Measurements from ENCODE around the gene GHDC.
"Not testable (repeated sequence)": the region's sequence is repeated elsewhere in the genome, so short reads cannot be mapped to it uniquely, and the experiment has no call there.

GHDC gene

GRCh38 chr17:42193969-42194899, at the start of gene GHDC:
Gene GHDC (minus strand): TSS chr17:42194494. CDS start chr17:42193581, 913 bp downstream.
- peak; percentile 83 to 91 (median 85) for DNase-seq

DNA sequence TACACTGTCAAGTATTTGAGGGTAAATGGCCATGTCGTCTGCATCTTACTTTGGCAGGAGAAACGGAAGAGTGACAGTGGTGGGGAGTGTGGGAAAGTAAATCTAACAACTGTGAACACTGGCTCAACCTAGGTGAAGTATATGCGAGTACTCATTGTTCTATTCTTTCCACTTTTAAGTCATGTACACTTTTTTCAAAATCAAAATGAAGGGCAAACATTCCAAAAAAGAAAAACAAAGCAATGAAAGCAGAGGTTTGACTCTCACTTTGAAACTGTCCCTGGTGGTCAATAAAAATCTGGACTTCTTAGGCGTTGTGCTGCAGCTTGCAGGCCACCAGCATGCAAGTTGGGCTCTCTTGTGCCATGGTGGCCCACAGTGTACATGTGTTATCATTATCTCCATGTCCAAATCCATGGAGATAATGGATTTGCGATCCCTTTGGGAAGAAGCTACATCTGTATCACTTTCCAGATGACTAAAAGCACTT, 49.2 kb upstream of the GHDC start:
- DNase-seq: no peak

DNA sequence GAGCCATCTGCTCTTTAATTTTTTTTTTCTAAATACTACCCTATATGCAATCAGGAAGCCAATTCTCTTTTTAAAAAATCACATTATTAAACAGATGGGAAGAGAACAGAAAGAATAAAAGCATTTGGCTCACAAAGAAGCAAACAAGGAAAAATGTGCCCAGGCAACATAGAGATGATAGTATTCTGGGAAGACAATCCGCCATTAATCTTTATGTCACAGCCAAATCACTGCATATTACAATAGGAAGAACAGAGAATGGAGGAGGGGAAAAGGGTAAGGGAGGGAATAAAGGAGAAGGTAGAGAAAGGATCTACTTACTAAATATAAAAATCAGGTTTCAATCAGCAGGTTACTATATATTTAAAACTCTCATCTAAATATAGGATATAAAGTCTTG, 47.6 kb upstream of the GHDC start:
- no peak for DNase-seq

GRCh38 chr17:42240863-42241262, 46.6 kb upstream of the GHDC start:
- not testable (repeated sequence) for DNase-seq

DNA sequence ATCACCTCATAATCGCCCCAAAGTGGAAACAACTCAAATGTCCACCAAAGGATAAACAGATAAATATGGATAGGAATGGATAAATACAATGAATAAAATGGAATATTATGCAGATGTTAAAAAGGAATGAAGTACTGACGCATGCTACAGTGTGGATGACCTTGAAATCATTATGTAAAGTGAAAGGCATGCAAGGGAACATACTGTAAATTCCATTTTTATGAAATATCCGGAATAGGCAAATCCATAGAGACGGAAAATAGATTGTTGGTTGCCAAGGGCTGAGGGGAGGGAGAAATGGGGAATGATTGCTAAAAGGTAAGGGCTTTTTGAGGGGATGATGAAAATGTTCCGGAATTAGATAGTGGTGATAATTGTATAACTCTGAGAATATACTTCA, 45.9 kb upstream of the GHDC start:
- DNase-seq: no peak

DNA sequence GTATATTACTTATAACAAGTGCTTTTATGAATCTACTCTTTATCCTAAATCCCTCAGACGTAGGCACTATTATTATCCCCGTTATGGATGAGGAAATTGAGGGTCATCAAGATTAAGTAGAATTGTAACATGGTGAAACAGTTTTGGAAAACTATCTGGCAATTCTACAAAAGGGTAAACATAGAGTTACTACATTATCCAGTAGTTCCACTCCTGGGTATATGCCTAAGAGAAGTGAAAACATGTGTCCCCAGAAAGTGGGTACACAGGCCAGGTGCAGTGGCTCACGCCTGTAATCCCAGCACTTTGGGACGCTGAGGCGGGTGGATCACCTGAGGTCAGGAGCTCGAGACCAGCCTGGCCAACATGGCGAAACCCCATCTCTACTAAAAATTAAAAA, 45.3 kb upstream of the GHDC start:
- DNase-seq: not testable (repeated sequence)

GRCh38 chr17:42236760-42237159, 42.5 kb upstream of the GHDC start:
- no peak for DNase-seq

GRCh38 chr17:42233994-42234393, 39.7 kb upstream of the GHDC start:
- DNase-seq: no peak

GRCh38 chr17:42233156-42233555, 38.9 kb upstream of the GHDC start:
- no peak for DNase-seq

DNA sequence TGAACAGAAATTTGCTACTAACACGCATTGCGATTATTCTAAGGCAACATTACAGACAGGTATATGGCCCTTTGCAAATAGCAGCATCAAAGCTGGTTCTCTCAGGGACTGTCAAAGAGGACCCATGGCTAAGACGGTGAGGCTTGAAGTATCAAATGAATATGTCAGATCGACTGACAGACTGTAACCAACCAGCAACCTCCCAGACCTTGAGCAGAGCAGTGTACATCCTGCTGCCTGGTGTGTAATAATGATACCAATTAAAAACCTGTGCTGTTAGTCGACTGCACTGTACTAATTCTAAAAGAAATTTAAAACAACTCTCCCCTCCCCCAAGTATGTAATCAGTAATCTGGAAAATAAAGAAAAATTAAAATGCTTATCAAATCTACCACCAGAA, 35.9 kb upstream of the GHDC start:
- no peak for DNase-seq

- DNase-seq: no peak
Observed at GRCh38 chr17:42227849-42228700, 33.8 kb upstream of the GHDC start.

DNA sequence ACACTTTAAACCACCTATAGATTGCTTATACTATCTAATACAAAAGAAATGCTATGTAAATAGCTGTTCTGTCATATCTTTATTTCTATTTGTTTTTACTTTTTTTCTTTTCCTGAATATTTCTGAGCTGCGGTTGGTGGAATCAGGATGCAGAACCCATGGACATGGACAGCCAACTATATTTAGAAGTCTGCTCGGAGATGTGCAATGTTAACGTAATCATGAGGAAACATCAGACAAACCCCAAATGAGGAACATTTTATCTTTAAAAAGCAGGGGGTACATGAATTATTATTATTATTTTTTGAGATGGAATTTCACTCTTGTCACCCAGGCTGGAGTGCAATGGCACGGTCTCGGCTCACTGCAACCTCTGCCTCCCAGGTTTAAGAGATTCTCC, 31.4 kb upstream of the GHDC start:
- DNase-seq: peak in 1 of 3 donors; percentile 10

DNA sequence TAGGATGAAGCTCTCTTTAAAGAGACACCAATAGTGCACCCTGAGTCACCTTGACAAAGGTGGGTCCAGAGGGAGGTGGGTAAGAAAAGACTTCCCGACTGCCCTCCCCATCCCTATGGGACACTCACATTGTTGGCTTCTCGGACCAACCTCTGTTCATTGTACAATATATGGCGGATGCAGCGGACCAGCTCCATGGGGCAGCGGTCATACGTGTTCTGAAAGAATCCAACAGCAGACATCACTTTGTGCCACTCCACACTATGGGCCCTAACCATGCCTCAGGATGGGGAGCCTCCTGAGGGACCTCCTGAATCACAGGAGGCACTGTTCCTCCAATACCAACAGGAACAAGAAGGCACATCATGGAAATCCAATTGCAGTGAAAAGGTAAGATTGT, 30.4 kb upstream of the GHDC start:
- no peak for DNase-seq

DNA sequence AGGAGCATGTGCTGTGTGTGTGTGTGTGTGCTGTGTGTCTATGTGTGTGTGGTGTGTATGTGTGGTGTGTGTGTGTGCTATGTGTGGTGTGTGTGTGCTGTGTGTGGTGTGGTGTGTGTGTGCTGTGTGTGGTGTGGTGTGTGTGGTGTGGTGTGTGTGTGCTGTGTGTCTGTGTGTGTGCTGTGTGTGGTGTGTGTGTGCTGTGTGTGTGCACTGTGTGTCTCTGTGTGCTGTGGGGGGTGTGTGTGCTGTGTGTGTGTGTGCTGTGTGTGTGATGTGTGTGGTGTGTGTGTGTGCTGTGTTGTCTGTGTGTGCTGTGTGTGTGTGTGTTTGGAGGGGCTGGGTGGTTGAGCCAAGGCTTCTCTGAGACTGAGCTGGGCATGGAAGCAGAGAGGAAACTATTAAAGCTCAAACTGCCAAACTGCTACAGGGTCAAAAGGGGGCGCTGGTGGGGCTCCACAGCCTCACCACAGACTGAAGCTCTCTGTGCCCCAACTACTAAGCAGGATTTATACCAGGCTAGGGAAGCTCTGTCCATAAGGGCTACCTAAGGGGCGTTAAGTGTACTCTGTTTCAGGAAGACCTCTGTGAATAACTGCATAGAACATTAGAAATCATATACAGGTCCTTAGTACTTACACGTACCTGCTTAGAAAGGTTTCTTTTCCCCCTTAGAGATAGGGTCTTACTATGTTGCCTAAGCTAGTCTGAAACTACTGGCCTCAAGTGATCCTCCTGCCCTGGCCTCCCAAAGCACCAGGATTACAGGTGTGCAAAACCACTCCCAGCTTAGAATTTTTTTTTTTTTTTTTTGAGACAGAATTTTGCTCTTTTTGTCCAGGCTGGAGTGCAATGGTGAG, 27.8 kb upstream of the GHDC start:
- DNase-seq: peak; percentile 72 to 79 (median 75)

DNA sequence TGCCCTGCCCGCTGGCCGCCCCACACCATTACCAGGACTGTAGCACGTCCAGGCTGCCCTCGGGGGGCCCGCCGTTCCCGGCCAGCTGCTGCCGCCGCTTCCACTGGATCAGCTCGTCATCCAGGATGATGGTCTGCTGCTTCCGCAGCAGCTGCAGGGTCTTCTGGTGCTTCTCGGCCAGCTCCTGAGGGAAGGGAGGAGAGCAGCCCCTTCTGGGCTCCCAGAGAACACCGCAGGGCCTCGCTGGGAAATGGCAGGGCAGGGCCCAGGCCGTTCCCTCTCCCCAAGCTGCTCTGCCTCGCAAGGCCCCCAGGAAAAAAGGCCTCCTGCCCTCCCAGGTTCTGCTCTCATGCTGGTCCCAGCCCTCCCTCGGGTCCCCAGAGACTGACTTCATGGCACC, 25.0 kb upstream of the GHDC start:
- DNase-seq: not testable (repeated sequence)

GRCh38 chr17:42214156-42214555, 19.9 kb upstream of the GHDC start:
- no peak for DNase-seq

- DNase-seq: no peak
Observed at GRCh38 chr17:42212382-42212781, 18.1 kb upstream of the GHDC start.

DNA sequence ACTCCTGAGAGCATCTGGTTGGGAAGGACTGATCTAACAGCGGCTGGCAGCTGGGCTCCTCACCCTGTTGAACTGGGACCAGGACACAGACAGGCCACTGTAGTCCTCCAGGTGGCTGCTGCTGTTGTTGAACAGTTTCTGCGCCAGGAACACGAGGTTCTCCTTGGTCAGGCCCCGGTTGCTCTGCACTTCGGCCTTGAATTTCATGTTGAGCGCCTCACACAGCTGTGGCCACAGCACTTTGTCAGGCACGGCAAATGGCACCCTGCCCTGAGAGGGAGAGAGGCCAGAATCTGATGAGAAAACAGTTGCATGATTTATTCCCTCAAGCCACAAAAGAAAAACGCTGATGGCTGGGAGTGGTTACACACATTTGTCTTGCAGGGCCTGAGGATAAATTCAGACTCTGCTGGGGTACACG, 17.6 kb upstream of the GHDC start:
- not testable (repeated sequence) for DNase-seq

- no peak for DNase-seq
Observed at GRCh38 chr17:42210046-42210445, 15.8 kb upstream of the GHDC start.

DNA sequence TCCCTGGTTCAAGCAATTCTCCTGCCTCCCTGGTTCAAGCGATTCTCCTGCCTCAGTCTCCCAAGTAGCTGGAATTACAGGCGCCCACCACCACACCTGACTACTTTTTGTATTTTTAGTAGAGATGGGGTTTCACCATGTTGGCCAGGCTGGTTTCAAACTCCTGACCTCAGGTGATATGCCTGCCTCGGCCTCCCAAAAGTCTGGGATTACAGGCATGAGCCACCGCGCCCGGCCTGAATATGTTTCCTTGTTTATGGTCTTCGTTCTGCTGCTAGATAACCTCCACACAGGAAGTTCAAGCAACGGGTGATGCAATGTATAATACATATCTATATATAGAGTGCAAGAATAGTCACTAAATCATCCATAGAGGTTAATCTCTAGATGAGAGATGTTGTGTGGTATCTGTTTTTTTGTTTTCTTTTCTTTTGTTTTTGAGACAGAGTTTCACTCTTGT, 11.9 kb upstream of the GHDC start:
- DNase-seq: peak; percentile 60 to 65 (median 63)

DNA sequence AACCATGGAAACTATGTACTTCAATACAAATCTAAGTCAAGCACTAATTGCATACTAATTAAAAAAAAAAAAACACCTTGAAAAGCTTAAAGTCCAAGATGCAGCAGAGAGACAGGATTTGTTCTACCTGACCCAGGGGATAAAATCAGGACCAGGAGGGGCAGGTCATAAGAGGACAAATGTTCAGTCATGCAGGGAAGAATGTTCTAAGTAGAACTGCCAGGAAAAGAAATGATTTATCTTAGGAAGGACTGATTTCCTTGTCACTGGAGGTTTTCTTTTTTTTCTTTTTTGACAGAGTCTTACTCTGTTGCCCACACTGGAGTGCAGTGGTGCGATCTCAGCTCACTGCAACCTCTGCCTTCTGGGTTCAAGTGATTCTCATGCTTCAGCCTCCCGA, 9.1 kb upstream of the GHDC start:
- no peak for DNase-seq

- DNase-seq: no peak
Observed at GRCh38 chr17:42202696-42203095, 8.4 kb upstream of the GHDC start.

All from suppressor macrophage treated with lipopolysaccharide for 1 hour (primary cell).